ENCODE data around the gene PRRT3. TPM values are rescaled to one million over a fixed set of nuclear protein-coding genes. Genes with fewer than 3 reads are reported as not detected.

Gene PRRT3
- total and polyA plus RNA-seq, 9 of the 15 experiments (the other 6 are each of a cell fraction or from before 2014, with no cell fraction given), result 0.06 to 1.9 (median 1.2) TPM

GRCh38 chr3:9951962-9952805 lies at the start of gene PRRT3 (continued):
- TF ChIP-seq, protein P1, sequence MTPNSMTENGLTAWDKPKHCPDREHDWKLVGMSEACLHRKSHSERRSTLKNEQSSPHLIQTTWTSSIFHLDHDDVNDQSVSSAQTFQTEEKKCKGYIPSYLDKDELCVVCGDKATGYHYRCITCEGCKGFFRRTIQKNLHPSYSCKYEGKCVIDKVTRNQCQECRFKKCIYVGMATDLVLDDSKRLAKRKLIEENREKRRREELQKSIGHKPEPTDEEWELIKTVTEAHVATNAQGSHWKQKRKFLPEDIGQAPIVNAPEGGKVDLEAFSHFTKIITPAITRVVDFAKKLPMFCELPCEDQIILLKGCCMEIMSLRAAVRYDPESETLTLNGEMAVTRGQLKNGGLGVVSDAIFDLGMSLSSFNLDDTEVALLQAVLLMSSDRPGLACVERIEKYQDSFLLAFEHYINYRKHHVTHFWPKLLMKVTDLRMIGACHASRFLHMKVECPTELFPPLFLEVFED (CRISPR knock-in tag; conservative IDR thresholded peaks at IDR 0.05), result no peak
- TF ChIP-seq RREB1 (CRISPR knock-in tag; IDR thresholded peaks at IDR 0.05), result peak; percentile 98
- no peak for TF ChIP-seq PREB (CRISPR knock-in tag; IDR thresholded peaks at IDR 0.05)
- TF ChIP-seq ZBED1 (IDR thresholded peaks at IDR 0.05), result no peak
- no peak for TF ChIP-seq ZNF212 (CRISPR knock-in tag; IDR thresholded peaks at IDR 0.05)
- no peak for TF ChIP-seq CEBPZ (IDR thresholded peaks at IDR 0.05; ENCODE audit: borderline replicate concordance, low read depth, low read length)
- TF ChIP-seq JUND (IDR thresholded peaks at IDR 0.05; ENCODE audit: borderline replicate concordance, low read depth, low read length), result no peak
- TF ChIP-seq JUND (tag; IDR thresholded peaks at IDR 0.05; ENCODE audit: borderline replicate concordance, low read depth, low read length), result no peak
- TF ChIP-seq MXD1 (CRISPR knock-in tag; IDR thresholded peaks at IDR 0.05; ENCODE audit: borderline replicate concordance, poor library complexity, severe bottlenecking), result no peak
- TF ChIP-seq GABPB2 (CRISPR knock-in tag; conservative IDR thresholded peaks at IDR 0.05), result no peak
- no peak for TF ChIP-seq ZNF24 (IDR thresholded peaks at IDR 0.05)
- TF ChIP-seq ARID3B (CRISPR knock-in tag; IDR thresholded peaks at IDR 0.05; ENCODE audit: borderline replicate concordance), result no peak

Data from K562 (cell line).